Heart left ventricle (tissue), 13 donors: ENCODE data around the gene CAMTA2.

Experiments
- CTCF ChIP-seq, 12 donors: fragments of 200-600 bp; sonication (generic) in 4 of 12; IDR thresholded peaks; one replicate each; pipeline versions ENCODE4 v1.5.0 to v1.8.0; 2018 to 2022; ENCODE audit warnings: antibody characterized with exemption in 12 of 12, mild to moderate bottlenecking in 5 of 12
- POLR2A ChIP-seq, 2 donors: fragments of 450-650 bp; IDR thresholded peaks; one replicate each; pipeline ENCODE4 v1.6.1; 2017; ENCODE audit warnings: antibody characterized with exemption in 2 of 2, mild to moderate bottlenecking in 2 of 2, moderate library complexity in 2 of 2
- donor health status: ischemic (EF 13 %, LVEDD 7.1; RV severe dilation, severe dysfunction).
- donor health status: DM: no; HTN: yes; CAD: no.
- donor health status: DM: no; HTN: no; CAD: no.
- donor health status: ischemic (EF 25% LVEDD 6.9; RV normal size, moderate dysfunction).
- donor health status: ischemic (EF 25% LVEDD 5.7; RV mildly dilated, moderate dysfunction).
- donor health status: ischemic (EF 35%, LVEDD 5.7; RV mildly dilated, moderate dysfunction).
- donor health status: nonischemic (EF 11% LVEDD 7.7; RV severe dilation, severe dysfunction).
- donor health status: DM: yes; HTN: yes; CAD: no.
- donor health status: PGD.
- donor health status: ischemic (EF 29% LVEDD 5.4; RV normal size, mild dysfunction).
- donor health status: nonischemic (EF 23%, LVEDD 6.1; RV moderate dilation, normal function).

- no peak for TF ChIP-seq POLR2A (IDR thresholded peaks at IDR 0.05)
- no peak for TF ChIP-seq CTCF (IDR thresholded peaks at IDR 0.05)
Observed at GRCh38 chr17:4944554-4945175, 42.8 kb downstream of the CAMTA2 start.
